Suprapubic skin (tissue), 4 donors: ENCODE data around the gene FYN.

ENCODE experiments used
- CTCF ChIP-seq, 2 donors: fragments of 200-600 bp in 1 of 2; fragments of 450-650 bp in 1 of 2; sonication (generic) in 1 of 2; IDR thresholded peaks; one replicate each; pipeline ENCODE4 v1.5.1; 2016 to 2019; ENCODE audit warnings: antibody characterized with exemption in 2 of 2, mild to moderate bottlenecking in 1 of 2, moderate library complexity in 1 of 2
- POLR2A ChIP-seq, 2 donors: fragments of 450-650 bp; IDR thresholded peaks; one replicate each; pipeline ENCODE4 v1.6.1; 2017; ENCODE audit warnings: antibody characterized with exemption in 2 of 2, mild to moderate bottlenecking in 2 of 2, moderate library complexity in 2 of 2
- POLR2AphosphoS5 ChIP-seq, 3 donors: sonication (generic); formaldehyde crosslinking; IDR thresholded peaks; one replicate each; pipeline ENCODE4 v1.6.1; 2017; ENCODE audit warnings: antibody characterized with exemption in 3 of 3

DNA sequence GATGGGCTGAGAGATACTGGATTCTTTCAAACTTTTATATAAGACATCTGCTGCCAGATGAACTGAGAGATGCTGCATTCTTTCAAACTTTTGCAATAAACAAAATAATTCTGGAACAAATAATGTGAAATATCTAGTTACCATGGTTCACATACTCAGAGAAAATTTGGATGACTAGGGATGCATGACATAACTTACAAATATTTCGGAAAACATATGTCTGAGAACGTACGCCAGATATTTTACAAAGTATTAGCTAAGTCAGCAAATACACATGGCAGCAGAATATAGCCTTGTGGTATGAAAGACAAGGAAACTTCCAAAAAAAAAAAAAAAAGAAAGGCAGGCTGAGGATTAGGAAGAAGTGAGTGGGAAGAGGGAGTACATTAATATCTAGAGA is 154.3 kb downstream of the FYN start:
- TF ChIP-seq CTCF (IDR thresholded peaks at IDR 0.05): no peak
- no peak for TF ChIP-seq POLR2A (IDR thresholded peaks at IDR 0.05)
- TF ChIP-seq POLR2AphosphoS5 (IDR thresholded peaks at IDR 0.05): no peak
